IMR-90 (cell line): ENCODE data around the gene SLC25A22.

Experiments used
- CHD1 ChIP-seq: IDR thresholded peaks from 2 replicates; pipeline ENCODE4 v1.6.1; 2012; ENCODE audit warnings: low read depth, low read length, improper control_type of control experiment
- CTCF ChIP-seq: conservative IDR thresholded peaks from 2 replicates; pipeline ENCODE4 v1.5.1; 2012; ENCODE audit warnings: mild to moderate bottlenecking, low read depth, low read length, improper control_type of control experiment
- POLR2A ChIP-seq: IDR thresholded peaks from 2 replicates; pipeline ENCODE4 v1.6.1; 2012; ENCODE audit warnings: mild to moderate bottlenecking, low read depth, low read length
- RFX5 ChIP-seq: IDR thresholded peaks from 2 replicates; pipeline ENCODE4 v1.8.0; 2012; ENCODE audit warnings: low read depth, mild to moderate bottlenecking, low read length, moderate library complexity

GRCh38 chr11:838441-839279 is 40.6 kb upstream of the SLC25A22 start:
- TF ChIP-seq CTCF: peak; percentile 13; the same call in 1 of the 2 replicates
- no peak; the same call in 1 of the 2 replicates for TF ChIP-seq POLR2A
- no peak for TF ChIP-seq CHD1
- no peak for TF ChIP-seq RFX5
